Osteoblast (primary cell): Measurements from ENCODE around the gene OLFM1. TPM values are rescaled to one million over a fixed set of nuclear protein-coding genes. Genes with fewer than 3 reads are reported as not detected.

Source experiments
- DNase-seq: peaks from one replicate; pipeline ENCODE4 v3.0.0; 2011; ENCODE audit warnings: low spot score, mixed read lengths; ENCODE audit not compliant: insufficient read length; ENCODE audit errors: missing footprints
- H2AFZ ChIP-seq: 2 replicates; pipeline ENCODE4 v1.6.0; 2011; ENCODE audit warnings: mild to moderate bottlenecking, low read length
- H3K27ac ChIP-seq: 2 replicates; pipeline ENCODE4 v1.5.1; 2011; ENCODE audit warnings: mild to moderate bottlenecking, low read depth, low read length, moderate library complexity
- H3K27me3 ChIP-seq: 2 replicates; pipeline ENCODE4 v1.6.0; 2012; ENCODE audit warnings: mild to moderate bottlenecking, control low read depth, inconsistent platforms, low read length, moderate library complexity; ENCODE audit not compliant: insufficient read depth
- H3K36me3 ChIP-seq: 2 replicates; pipeline ENCODE4 v1.5.1; 2011; ENCODE audit warnings: mild to moderate bottlenecking, low read length, control low read depth, moderate library complexity; ENCODE audit not compliant: insufficient read depth
- H3K4me1 ChIP-seq: 2 replicates; pipeline ENCODE4 v1.5.1; 2011; ENCODE audit warnings: mild to moderate bottlenecking, low read length, control low read depth, moderate library complexity; ENCODE audit not compliant: insufficient read depth
- H3K4me2 ChIP-seq: 2 replicates; pipeline ENCODE4 v1.6.0; 2011; ENCODE audit warnings: mild to moderate bottlenecking, low read length; ENCODE audit not compliant: insufficient read depth
- H3K4me3 ChIP-seq: fragments of 200-600 bp; sonication (generic); 3 replicates; pipeline ENCODE4 v1.5.1; 2012; ENCODE audit warnings: mild to moderate bottlenecking, low read length, inconsistent platforms; ENCODE audit not compliant: insufficient read depth
- H3K79me2 ChIP-seq: 2 replicates; pipeline ENCODE4 v1.6.0; 2012; ENCODE audit warnings: mild to moderate bottlenecking, low read length, control low read depth, inconsistent platforms; ENCODE audit not compliant: insufficient read depth
- H3K9me3 ChIP-seq: 2 replicates; pipeline ENCODE4 v1.5.1; 2011; ENCODE audit warnings: low read depth, low read length, control low read depth
- H4K20me1 ChIP-seq: 2 replicates; pipeline ENCODE4 v1.6.0; 2012; ENCODE audit warnings: mild to moderate bottlenecking, low read length, control low read depth; ENCODE audit not compliant: insufficient read depth
- total RNA-seq: library from RNA; depleted of rRNA; stranded (reverse); fragments of >200 nt; gene quantifications from 2 replicates; pipeline ENCODE4 v1.2.3, GENCODE V29; 2012
- TF ChIP-seq, protein P1 (sequence below): IDR thresholded peaks from 2 replicates; pipeline ENCODE4 v1.5.1; 2011; ENCODE audit warnings: mild to moderate bottlenecking, low read depth, low read length, moderate library complexity; ENCODE audit errors: extremely low read depth

The OLFM1 gene
- total RNA-seq, 1 donor = under 0.01 TPM

DNA sequence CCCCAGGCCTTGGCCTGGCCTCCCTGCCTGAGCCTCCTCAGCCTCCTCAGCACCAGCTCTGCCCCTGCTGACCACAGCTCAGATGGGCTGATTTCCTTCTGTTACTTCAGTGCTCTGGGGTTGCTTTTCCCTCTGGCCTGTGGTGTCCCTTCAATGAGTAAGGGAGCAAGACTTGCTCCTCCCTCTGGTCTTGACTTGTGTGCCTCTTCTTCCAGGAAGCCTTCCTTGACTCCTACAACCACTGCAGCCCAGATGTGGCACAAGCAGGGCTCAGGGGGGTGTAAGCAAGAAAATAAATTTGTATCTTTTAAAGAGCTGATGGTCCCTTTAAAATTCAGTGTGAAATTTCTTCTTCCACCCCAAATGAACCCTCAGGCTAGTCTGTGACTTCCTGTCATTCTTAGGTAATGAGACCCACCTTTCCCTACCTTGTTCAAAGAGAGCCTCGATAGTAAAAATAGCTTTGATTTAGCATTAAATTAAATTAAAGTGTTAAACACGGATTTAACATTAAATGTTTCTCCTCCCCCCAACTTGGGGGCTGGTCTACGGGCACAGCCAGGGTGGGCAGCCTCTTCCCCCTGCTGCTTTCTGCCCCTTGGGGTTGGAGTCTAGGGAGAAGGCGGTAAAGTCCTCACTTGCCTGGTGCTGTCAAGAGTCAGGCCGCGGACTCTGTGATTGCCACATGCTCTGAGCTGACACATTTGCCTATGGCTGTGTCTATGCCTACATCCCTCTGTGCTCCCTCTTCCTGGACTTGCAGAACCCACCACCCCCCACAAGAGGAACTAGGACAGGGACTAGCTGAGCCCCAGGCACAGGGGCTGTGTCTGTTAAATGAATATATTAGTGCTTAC is 64.5 kb downstream of the OLFM1 start:
- Histone ChIP-seq H3K27me3 (no peaks in the 10 kb centered on the region), H3K27ac (no peak overlapping the region), H3K79me2 (no peaks in the 10 kb centered on the region), H2AFZ (no peak overlapping the region), H3K4me1 (no peaks in the 10 kb centered on the region), H3K4me2 (no peak overlapping the region), H3K4me3 (no peak overlapping the region), H4K20me1 (no peaks in the 10 kb centered on the region), H3K9me3 (no peaks in the 10 kb centered on the region), H3K36me3 (no peaks in the 10 kb centered on the region)
- TF ChIP-seq, protein P1, sequence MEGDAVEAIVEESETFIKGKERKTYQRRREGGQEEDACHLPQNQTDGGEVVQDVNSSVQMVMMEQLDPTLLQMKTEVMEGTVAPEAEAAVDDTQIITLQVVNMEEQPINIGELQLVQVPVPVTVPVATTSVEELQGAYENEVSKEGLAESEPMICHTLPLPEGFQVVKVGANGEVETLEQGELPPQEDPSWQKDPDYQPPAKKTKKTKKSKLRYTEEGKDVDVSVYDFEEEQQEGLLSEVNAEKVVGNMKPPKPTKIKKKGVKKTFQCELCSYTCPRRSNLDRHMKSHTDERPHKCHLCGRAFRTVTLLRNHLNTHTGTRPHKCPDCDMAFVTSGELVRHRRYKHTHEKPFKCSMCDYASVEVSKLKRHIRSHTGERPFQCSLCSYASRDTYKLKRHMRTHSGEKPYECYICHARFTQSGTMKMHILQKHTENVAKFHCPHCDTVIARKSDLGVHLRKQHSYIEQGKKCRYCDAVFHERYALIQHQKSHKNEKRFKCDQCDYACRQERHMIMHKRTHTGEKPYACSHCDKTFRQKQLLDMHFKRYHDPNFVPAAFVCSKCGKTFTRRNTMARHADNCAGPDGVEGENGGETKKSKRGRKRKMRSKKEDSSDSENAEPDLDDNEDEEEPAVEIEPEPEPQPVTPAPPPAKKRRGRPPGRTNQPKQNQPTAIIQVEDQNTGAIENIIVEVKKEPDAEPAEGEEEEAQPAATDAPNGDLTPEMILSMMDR = no peak
- DNase-seq = peak; percentile 78

DNA sequence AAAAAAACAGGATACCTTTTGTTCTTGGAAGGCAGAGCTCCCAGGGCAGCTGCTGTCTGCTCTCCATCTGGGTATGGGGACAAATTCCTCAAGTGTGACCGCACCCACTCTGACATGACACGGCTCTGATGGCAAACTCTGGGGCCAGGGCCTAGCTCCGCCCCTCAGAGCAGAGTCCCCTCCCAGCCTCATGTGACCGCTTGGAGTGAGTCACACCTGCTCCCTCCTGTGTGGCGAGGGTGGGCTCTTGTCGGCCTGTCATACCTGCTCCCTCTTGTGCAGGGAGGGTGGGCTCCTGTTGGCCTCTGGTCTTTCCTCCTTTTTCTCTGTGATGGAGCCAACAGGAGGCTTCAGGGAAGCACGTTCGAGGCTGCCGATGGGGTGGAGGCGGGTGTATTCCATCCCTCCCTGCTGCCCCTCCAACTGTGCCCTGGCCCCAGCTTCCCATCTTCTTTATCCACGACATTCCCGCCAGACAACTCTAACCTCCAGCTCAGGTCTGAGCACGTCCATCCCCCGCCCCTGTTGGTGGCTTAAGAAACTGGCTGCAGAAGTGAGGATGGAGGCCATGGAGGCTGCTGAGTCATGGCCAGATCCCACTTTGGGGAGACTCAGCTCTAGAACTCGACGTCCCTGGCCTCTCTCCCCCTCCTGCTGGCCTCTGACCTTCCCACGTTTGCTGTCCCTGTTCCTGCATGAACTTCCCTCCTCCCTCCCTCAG is 65.3 kb downstream of the OLFM1 start:
- Histone ChIP-seq H4K20me1 (no peaks in the 10 kb centered on the region), H3K4me2 (no peak overlapping the region), H3K4me1 (no peaks in the 10 kb centered on the region), H3K79me2 (no peaks in the 10 kb centered on the region), H2AFZ (no peak overlapping the region), H3K27ac (no peak overlapping the region), H3K9me3 (no peaks in the 10 kb centered on the region), H3K4me3 (no peak overlapping the region), H3K36me3 (no peaks in the 10 kb centered on the region), H3K27me3 (no peaks in the 10 kb centered on the region)
- DNase-seq = no peak
- TF ChIP-seq, protein P1 = no peak

DNA sequence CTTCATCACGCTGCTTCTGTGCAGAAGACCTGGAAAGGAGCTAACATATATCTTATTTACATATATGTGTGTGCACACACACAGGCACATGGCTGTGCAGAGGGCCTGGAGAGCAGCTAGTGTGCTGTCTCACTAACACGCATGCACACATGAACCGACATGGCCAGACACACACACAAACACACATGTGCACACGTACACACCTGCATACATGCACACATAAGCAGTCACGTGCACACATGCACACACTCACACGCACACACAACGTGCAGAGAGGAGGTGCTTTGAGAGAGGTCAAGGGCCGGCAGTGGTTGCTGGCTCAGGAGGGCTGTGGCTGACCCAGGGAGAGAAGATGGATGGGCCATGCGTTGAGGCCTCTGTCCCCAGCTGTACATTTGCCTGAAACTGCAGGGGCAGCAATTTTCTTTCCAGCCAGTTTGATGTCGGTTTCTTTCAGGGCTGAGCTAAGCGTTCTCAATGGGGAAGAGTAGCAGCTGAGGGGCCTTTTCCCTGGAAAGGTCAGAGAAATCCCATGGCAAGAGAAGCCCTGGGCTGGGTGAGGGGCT is 66.7 kb downstream of the OLFM1 start:
- Histone ChIP-seq H3K4me1 (no peaks in the 10 kb centered on the region), H3K9me3 (no peaks in the 10 kb centered on the region), H3K4me3 (no peak overlapping the region), H4K20me1 (no peaks in the 10 kb centered on the region), H3K4me2 (no peak overlapping the region), H2AFZ (no peak overlapping the region), H3K36me3 (no peaks in the 10 kb centered on the region), H3K27me3 (no peaks in the 10 kb centered on the region), H3K27ac (no peak overlapping the region), H3K79me2 (no peaks in the 10 kb centered on the region)
- TF ChIP-seq, protein P1 = no peak
- no peak for DNase-seq

DNA sequence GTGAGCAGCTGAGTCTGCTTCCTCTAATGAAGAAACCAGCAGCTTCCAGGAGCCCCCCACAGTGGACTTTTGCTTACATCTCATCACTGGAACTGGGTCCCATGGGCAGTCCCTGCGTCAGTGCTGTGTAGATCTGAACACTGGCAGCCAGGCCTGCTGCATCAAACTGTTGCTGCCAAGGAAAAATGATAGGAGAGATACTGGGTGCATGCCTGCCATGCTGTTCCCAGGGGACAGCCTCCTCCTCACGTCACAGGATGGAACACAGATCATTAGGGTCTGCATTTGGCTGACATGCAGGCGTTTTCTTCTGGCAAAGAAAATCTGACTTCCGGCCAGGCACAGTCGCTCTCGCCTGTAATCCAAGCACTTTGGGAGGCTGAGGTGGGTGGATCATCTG is 67.9 kb downstream of the OLFM1 start:
- Histone ChIP-seq H3K36me3 (no peaks in the 10 kb centered on the region), H3K4me2 (no peak overlapping the region), H3K27ac (no peak overlapping the region), H3K79me2 (no peaks in the 10 kb centered on the region), H3K4me3 (no peak overlapping the region), H4K20me1 (no peaks in the 10 kb centered on the region), H3K4me1 (no peaks in the 10 kb centered on the region), H3K9me3 (no peaks in the 10 kb centered on the region), H2AFZ (no peak overlapping the region), H3K27me3 (no peaks in the 10 kb centered on the region)
- TF ChIP-seq, protein P1 = no peak
- DNase-seq = no peak
